ENCODE measurements around the gene SLC5A12.

The SLC5A12 gene

GRCh38 chr11:26703411-26704191 is 18.3 kb downstream of the SLC5A12 start:
- TF ChIP-seq CTCF (IDR thresholded peaks at IDR 0.05; ENCODE audit: low read depth, low read length) = no peak
- Histone ChIP-seq H3K36me3 (no peaks in the 10 kb centered on the region), H3K27me3 (ENCODE audit: insufficient read depth, low read depth, severe bottlenecking) (no peaks in the 10 kb centered on the region), H3K4me3 (ENCODE audit: low read depth, low read length) (no peak overlapping the region), H3K27ac (no peak overlapping the region), H3K9me3 (ENCODE audit: severe bottlenecking) (no peaks in the 10 kb centered on the region)
- DNase-seq = no peak

- no peaks in the 10 kb centered on the region for H3K9me3 ChIP-seq (ENCODE audit: severe bottlenecking)
- H3K4me3 ChIP-seq (ENCODE audit: low read depth, low read length) = no peak overlapping the region
- no peak for DNase-seq
- no peaks in the 10 kb centered on the region for H3K36me3 ChIP-seq
- no peaks in the 10 kb centered on the region for H3K27me3 ChIP-seq (ENCODE audit: insufficient read depth, low read depth, severe bottlenecking)
- no peak for TF ChIP-seq CTCF (IDR thresholded peaks at IDR 0.05; ENCODE audit: low read depth, low read length)
- H3K27ac ChIP-seq = no peak overlapping the region
Observed at GRCh38 chr11:26702406-26702805, 19.5 kb downstream of the SLC5A12 start.

- no peak overlapping the region for H3K27ac ChIP-seq
- no peak overlapping the region for H3K4me3 ChIP-seq (ENCODE audit: low read depth, low read length)
- DNase-seq = no peak
- H3K36me3 ChIP-seq = no peaks in the 10 kb centered on the region
- H3K9me3 ChIP-seq (ENCODE audit: severe bottlenecking) = no peaks in the 10 kb centered on the region
- TF ChIP-seq CTCF (IDR thresholded peaks at IDR 0.05; ENCODE audit: low read depth, low read length) = no peak
- no peaks in the 10 kb centered on the region for H3K27me3 ChIP-seq (ENCODE audit: insufficient read depth, low read depth, severe bottlenecking)
Observed at GRCh38 chr11:26700574-26701235, 21.2 kb downstream of the SLC5A12 start.

- Histone ChIP-seq H3K9me3 (ENCODE audit: severe bottlenecking) (no peaks in the 10 kb centered on the region), H3K27ac (no peak overlapping the region), H3K36me3 (no peaks in the 10 kb centered on the region), H3K27me3 (ENCODE audit: insufficient read depth, low read depth, severe bottlenecking) (no peaks in the 10 kb centered on the region), H3K4me3 (ENCODE audit: low read depth, low read length) (no peak overlapping the region)
- TF ChIP-seq CTCF (IDR thresholded peaks at IDR 0.05; ENCODE audit: low read depth, low read length) = no peak
- no peak for DNase-seq
Observed at GRCh38 chr11:26698224-26698623, 23.6 kb downstream of the SLC5A12 start.

- no peak for TF ChIP-seq CTCF (IDR thresholded peaks at IDR 0.05; ENCODE audit: low read depth, low read length)
- no peak overlapping the region for H3K4me3 ChIP-seq (ENCODE audit: low read depth, low read length)
- H3K27ac ChIP-seq = no peak overlapping the region
- no peaks in the 10 kb centered on the region for H3K9me3 ChIP-seq (ENCODE audit: severe bottlenecking)
- H3K27me3 ChIP-seq (ENCODE audit: insufficient read depth, low read depth, severe bottlenecking) = no peaks in the 10 kb centered on the region
- DNase-seq = no peak
- no peaks in the 10 kb centered on the region for H3K36me3 ChIP-seq
Observed at GRCh38 chr11:26696330-26696729, 25.5 kb downstream of the SLC5A12 start.
